Endothelial cell of umbilical vein (primary cell): ENCODE results near the gene EPC2. TPM values are rescaled to one million over a fixed set of nuclear protein-coding genes. Genes with fewer than 3 reads are reported as not detected.

Source experiments
- BruUV-seq: library from RNA; stranded (reverse); fragments of 400-500 nt; replicated peaks from 2 replicates; lab custom pipeline; 2021; lab: Mats Ljungman, UMichigan
- CTCF ChIA-PET: fragments of 300-600, 350-600 bp; sonication (Branson Sonifier 250); formaldehyde crosslinking; loops from one replicate; lab custom pipeline; 2021; ENCODE audit warnings: antibody characterized with exemption, inconsistent platforms; lab: Charles Lee
- POLR2A ChIA-PET: fragments of 300-600, 350-600 bp; sonication (Branson Sonifier 250); formaldehyde crosslinking; loops from one replicate; lab custom pipeline; 2021; ENCODE audit warnings: antibody characterized with exemption, inconsistent platforms; lab: Charles Lee
- DNase-seq: peaks from one replicate; pipeline ENCODE4 v3.0.0-alpha.2; 2011; ENCODE audit warnings: low read depth, low spot score
- FAIRE-seq: peaks from 2 replicates; lab custom pipeline; 2011; peaks lifted over from hg19 to GRCh38; lab: Jason Lieb, UNC
- H2AFZ ChIP-seq: 2 replicates; pipeline ENCODE4 v1.6.0; 2012; ENCODE audit warnings: low read depth, low read length, control low read depth, inconsistent platforms
- H3K27ac ChIP-seq: 2 replicates; pipeline ENCODE4 v1.5.1; 2011; ENCODE audit warnings: low read depth, mild to moderate bottlenecking, control low read depth, low read length, moderate library complexity; ENCODE audit not compliant: insufficient read depth
- H3K27me3 ChIP-seq, 2 experiments: 2 replicates each; pipeline versions ENCODE4 v1.6.0 to v1.6.1; 2011; ENCODE audit warnings: low read length in 2 of 2, mixed read lengths in 1 of 2; ENCODE audit not compliant: control insufficient read depth in 2 of 2, insufficient read depth in 2 of 2
- H3K36me3 ChIP-seq, 2 experiments: 2 replicates in 1 of 2; 3 replicates in 1 of 2; pipeline ENCODE4 v1.5.1; 2011; ENCODE audit warnings: low read length in 2 of 2, mild to moderate bottlenecking in 1 of 2, moderate library complexity in 1 of 2; ENCODE audit not compliant: control insufficient read depth in 2 of 2, insufficient read depth in 2 of 2; ENCODE audit errors: extremely low read depth in 1 of 2
- H3K4me1 ChIP-seq: 3 replicates; pipeline ENCODE4 v1.5.1; 2011; ENCODE audit warnings: mild to moderate bottlenecking, low read length; ENCODE audit not compliant: control insufficient read depth, insufficient read depth; ENCODE audit errors: extremely low read depth
- H3K4me2 ChIP-seq: 2 replicates; pipeline ENCODE4 v1.6.1; 2011; ENCODE audit warnings: low read length, control low read depth, mixed read lengths; ENCODE audit not compliant: insufficient read depth
- H3K4me3 ChIP-seq, 3 experiments: fragments of 200-600 bp in 1 of 3; sonication (generic), shearing (Covaris generic) in 1 of 3; replicated peaks in 1 of 3; 2 replicates each; pipeline ENCODE4 v1.5.1; 2011 to 2016; ENCODE audit warnings: control low read depth in 3 of 3, low read length in 3 of 3, mild to moderate bottlenecking in 2 of 3, inconsistent platforms in 1 of 3, low read depth in 1 of 3, moderate library complexity in 1 of 3; ENCODE audit not compliant: insufficient read depth in 1 of 3
- H3K79me2 ChIP-seq: 2 replicates; pipeline ENCODE4 v1.6.0; 2012; ENCODE audit warnings: low read length, inconsistent platforms; ENCODE audit not compliant: control insufficient read depth, insufficient read depth
- H3K9ac ChIP-seq: replicated peaks from 2 replicates; pipeline ENCODE3; 2011; ENCODE audit warnings: low read length, control low read depth; ENCODE audit not compliant: insufficient read depth; ENCODE audit errors: extremely low read depth
- H3K9me1 ChIP-seq: replicated peaks from 3 replicates; pipeline ENCODE4 v1.6.0; 2011; ENCODE audit warnings: mild to moderate bottlenecking, low read length; ENCODE audit not compliant: control insufficient read depth, insufficient read depth; ENCODE audit errors: extremely low read depth
- H3K9me3 ChIP-seq: replicated peaks from 2 replicates; pipeline ENCODE4 v1.5.1; 2012; ENCODE audit warnings: low read length, inconsistent platforms; ENCODE audit not compliant: control insufficient read depth, insufficient read depth
- H4K20me1 ChIP-seq: replicated peaks from 2 replicates; pipeline ENCODE3; 2011; ENCODE audit warnings: mild to moderate bottlenecking, low read length; ENCODE audit not compliant: control insufficient read depth, insufficient read depth; ENCODE audit errors: extremely low read depth
- CTCF ChIP-seq, 2 donors: IDR thresholded peaks; 1 replicate in 1 of 2; 2 replicates in 1 of 2; pipeline ENCODE4 v1.5.1; 2011; ENCODE audit warnings: low read length in 2 of 2, mild to moderate bottlenecking in 2 of 2, moderate library complexity in 2 of 2, control low read depth in 1 of 2, inconsistent platforms in 1 of 2, low read depth in 1 of 2; ENCODE audit not compliant: insufficient read depth in 1 of 2; ENCODE audit errors: extremely low read depth in 1 of 2
- FOS ChIP-seq: IDR thresholded peaks from 2 replicates; pipeline ENCODE4 v1.6.1; 2011; ENCODE audit warnings: mild to moderate bottlenecking, low read length, moderate library complexity, borderline replicate concordance; ENCODE audit not compliant: insufficient read depth
- GATA2 ChIP-seq: IDR thresholded peaks from 2 replicates; pipeline ENCODE4 v1.7.0; 2011; ENCODE audit warnings: low read depth, mild to moderate bottlenecking, moderate library complexity, mixed read lengths, low read length; ENCODE audit not compliant: insufficient read length, insufficient read depth
- JUN ChIP-seq: IDR thresholded peaks from 2 replicates; pipeline ENCODE4 v1.6.1; 2011; ENCODE audit warnings: borderline replicate concordance, low read depth; ENCODE audit not compliant: insufficient read length, insufficient read depth
- MYC ChIP-seq: IDR thresholded peaks from one replicate; pipeline ENCODE4 v1.6.1; 2011; ENCODE audit warnings: mild to moderate bottlenecking, low read depth, low read length
- dilution Hi-C: fragments of 300-500 bp; cut with MboI; formaldehyde crosslinking; loops from one replicate; pipeline ENCODE4 v1.15.0; 2019; ENCODE audit warnings: low sequenced_read_pairs; ENCODE audit not compliant: extremely low pct_ligation_motif_present
- intact Hi-C: fragments of 100-400 bp; cut with micrococcal nuclease; formaldehyde crosslinking; loops from one replicate; pipeline ENCODE4 v1.10.0; 2022
- polyA plus RNA-seq, 4 experiments: library from polyadenylated mRNA; depleted of rRNA in 3 of 4; stranded (reverse) in 3 of 4; unstranded in 1 of 4; fragments of >200 nt; gene quantifications; 2 replicates each; pipeline versions ENCODE4 v1.2.1 to v1.2.3, GENCODE V29; 2011 to 2012; ENCODE audit warnings: missing spikeins in 1 of 4
- total RNA-seq: library from RNA; stranded (reverse); gene quantifications from 2 replicates; pipeline ENCODE4 v1.2.3, GENCODE V29; 2021
- TF ChIP-seq, protein P1 (sequence below): IDR thresholded peaks from 2 replicates; pipeline ENCODE4 v1.6.1; 2011; ENCODE audit not compliant: insufficient read depth, insufficient read length

EPC2 gene
- total and polyA plus RNA-seq, 2 donors (not counting 3 experiments of a cell fraction or from before 2014, with no cell fraction given) = 15.1 to 25.2 TPM

DNA sequence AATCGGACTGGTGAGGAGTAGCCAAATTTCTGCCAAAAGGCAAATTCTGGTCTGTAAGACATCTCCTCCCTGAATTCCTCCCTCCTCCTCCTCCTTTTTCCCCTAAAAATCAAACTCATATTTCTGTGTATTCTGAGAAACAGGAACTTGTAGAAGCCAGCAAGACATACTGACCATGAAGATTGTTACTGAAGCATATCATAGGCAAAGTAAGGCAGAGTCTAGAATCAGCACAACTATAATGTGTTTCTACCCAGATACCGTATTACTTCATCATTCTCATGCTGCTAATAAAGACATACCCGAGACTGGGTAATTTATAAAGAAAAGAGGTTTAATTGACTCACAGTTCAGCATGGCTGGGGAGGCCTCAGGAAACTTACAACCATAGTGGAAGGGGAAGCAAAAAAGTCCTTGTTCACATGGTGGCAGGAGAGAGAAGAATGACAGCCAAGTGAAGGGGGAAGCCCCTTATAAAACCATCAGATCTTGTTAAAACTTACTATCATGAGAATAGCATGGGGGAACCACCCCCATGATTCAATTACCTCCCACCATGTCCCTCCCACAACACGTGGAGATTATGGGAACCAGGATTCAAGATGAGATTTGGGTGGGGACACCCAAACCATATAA, 24.9 kb upstream of the EPC2 start:
- no peaks in the 10 kb centered on the region for H4K20me1 ChIP-seq
- H3K4me2 ChIP-seq = no peak overlapping the region
- no peak for FAIRE-seq
- peaks cover 7 to 13% of the 10 kb centered on the region in 2 experiments for H3K27me3 ChIP-seq
- BruUV-seq = no TSS peak
- no peak overlapping the region for H3K4me3 ChIP-seq
- no peaks in the 10 kb centered on the region for H3K36me3 ChIP-seq
- no peak overlapping the region for H3K27ac ChIP-seq
- no peak overlapping the region for H2AFZ ChIP-seq
- intact Hi-C loops = no loop called here
- H3K4me1 ChIP-seq = no peaks in the 10 kb centered on the region
- H3K9ac ChIP-seq = no peak overlapping the region
- DNase-seq = no peak
- no peaks in the 10 kb centered on the region for H3K9me1 ChIP-seq
- CTCF ChIA-PET = no interaction called here
- no peaks in the 10 kb centered on the region for H3K9me3 ChIP-seq
- H3K79me2 ChIP-seq = no peaks in the 10 kb centered on the region
- POLR2A ChIA-PET = no interaction called here
- dilution Hi-C loops = no loop called here
- TF ChIP-seq GATA2 = no peak
- TF ChIP-seq MYC = no peak
- TF ChIP-seq, protein P1, sequence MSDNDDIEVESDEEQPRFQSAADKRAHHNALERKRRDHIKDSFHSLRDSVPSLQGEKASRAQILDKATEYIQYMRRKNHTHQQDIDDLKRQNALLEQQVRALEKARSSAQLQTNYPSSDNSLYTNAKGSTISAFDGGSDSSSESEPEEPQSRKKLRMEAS = no peak
- no peak for TF ChIP-seq CTCF (IDR thresholded peaks at IDR 0.05; ENCODE audit: extremely low read depth in 1 of 2, insufficient read depth in 1 of 2, low read depth in 1 of 2, low read length in 2 of 2)
- TF ChIP-seq JUN = no peak
- TF ChIP-seq FOS = no peak
